NT2/D1 (cell line): Measurements from ENCODE around the gene PARP3.

ENCODE experiments used
- DNase-seq: peaks from one replicate; pipeline ENCODE4 v3.0.0-alpha.2; 2011; ENCODE audit warnings: low read depth, low spot score
- H3K27me3 ChIP-seq: 2 replicates; pipeline ENCODE4 v1.6.0; 2011; ENCODE audit warnings: mild to moderate bottlenecking; ENCODE audit not compliant: insufficient read length, insufficient read depth
- H3K36me3 ChIP-seq: 2 replicates; pipeline ENCODE4 v1.6.1; 2011; ENCODE audit warnings: mild to moderate bottlenecking, low read length, mixed read lengths; ENCODE audit not compliant: insufficient read depth, insufficient read length
- H3K4me1 ChIP-seq: 2 replicates; pipeline ENCODE4 v1.5.1; 2011; ENCODE audit not compliant: insufficient read depth, insufficient read length
- H3K4me3 ChIP-seq: 2 replicates; pipeline ENCODE4 v1.5.1; 2011; ENCODE audit warnings: low read depth; ENCODE audit not compliant: insufficient read length
- H3K9ac ChIP-seq: 2 replicates; pipeline ENCODE4 v1.6.0; 2011; ENCODE audit warnings: low read depth; ENCODE audit not compliant: insufficient read length
- H3K9me3 ChIP-seq: 2 replicates; pipeline ENCODE4 v1.5.1; 2011; ENCODE audit warnings: mild to moderate bottlenecking, low read length; ENCODE audit not compliant: insufficient read depth
- SUZ12 ChIP-seq: IDR thresholded peaks from 2 replicates; pipeline ENCODE4 v1.6.1; 2011; ENCODE audit not compliant: insufficient read length, insufficient read depth; ENCODE audit errors: extremely low read depth
- YY1 ChIP-seq: IDR thresholded peaks from 2 replicates; pipeline ENCODE4 v1.6.1; 2011; ENCODE audit not compliant: insufficient read length, insufficient read depth
- ZNF274 ChIP-seq: IDR thresholded peaks from 2 replicates; pipeline ENCODE4 v1.6.1; 2011; ENCODE audit warnings: mild to moderate bottlenecking, low read depth, low read length

The PARP3 gene

GRCh38 chr3:51970606-51971300, 28.6 kb downstream of the PARP3 start:
- peak overlapping the region; percentile 6 for H3K4me3 ChIP-seq
- H3K9ac ChIP-seq: peak overlapping the region; percentile 3
- no peaks in the 10 kb centered on the region for H3K9me3 ChIP-seq
- no peak for DNase-seq
- H3K27me3 ChIP-seq: peaks cover 17% of the 10 kb centered on the region
- H3K36me3 ChIP-seq: peaks cover 27% of the 10 kb centered on the region
- no peak for TF ChIP-seq SUZ12
- no peak for TF ChIP-seq ZNF274
- no peak for TF ChIP-seq YY1
- H3K4me1 ChIP-seq: peaks cover 43% of the 10 kb centered on the region

GRCh38 chr3:51971350-51971749, 29.2 kb downstream of the PARP3 start:
- TF ChIP-seq SUZ12 (no peak), ZNF274 (no peak), YY1 (no peak)
- peak overlapping the region; percentile 39 for H3K9ac ChIP-seq
- H3K27me3 ChIP-seq: peaks cover 22% of the 10 kb centered on the region
- H3K4me3 ChIP-seq: peak overlapping the region; percentile 6
- H3K36me3 ChIP-seq: peaks cover 27% of the 10 kb centered on the region
- H3K9me3 ChIP-seq: no peaks in the 10 kb centered on the region
- H3K4me1 ChIP-seq: peaks cover 39% of the 10 kb centered on the region
- DNase-seq: no peak

DNA sequence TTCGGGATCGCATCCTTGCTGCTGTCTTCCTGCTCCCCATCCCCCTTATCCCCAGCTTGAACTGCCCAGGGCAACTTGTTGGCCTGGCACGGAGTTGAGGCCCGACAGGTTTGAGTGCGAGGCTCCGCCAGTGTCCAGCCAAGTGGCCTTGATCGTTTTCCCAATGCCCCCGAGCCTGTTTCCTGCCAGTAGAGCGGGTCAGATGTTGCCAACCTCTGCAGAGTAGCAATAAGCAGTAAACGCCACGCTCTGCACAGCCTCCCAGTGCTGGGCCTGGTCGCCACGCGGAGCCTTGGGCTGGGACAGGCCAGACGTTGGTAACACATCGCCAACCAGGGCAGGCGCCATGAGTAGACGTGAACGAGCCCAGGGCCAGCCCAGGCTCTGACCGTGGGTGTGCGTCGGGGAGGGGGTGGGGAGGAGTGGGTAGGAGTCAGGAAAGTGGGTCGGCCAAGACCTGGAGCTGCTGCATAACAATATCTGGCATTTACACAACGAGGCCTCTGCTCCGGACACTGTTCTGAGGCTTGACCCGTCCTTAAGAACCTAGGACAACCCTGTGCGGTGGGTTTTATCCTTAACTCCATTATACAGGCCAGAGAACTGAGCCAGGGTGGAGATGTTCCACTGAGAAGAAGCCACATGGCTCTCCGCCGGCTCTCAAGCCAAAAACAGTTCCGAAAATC, 32.3 kb downstream of the PARP3 start:
- TF ChIP-seq SUZ12 (no peak), ZNF274 (no peak), YY1 (no peak)
- Histone ChIP-seq H3K9ac (peak overlapping the region; percentile 85), H3K27me3 (peaks cover 26% of the 10 kb centered on the region)

GRCh38 chr3:51974963-51975851, 33.0 kb downstream of the PARP3 start, which contains the start of gene ABHD14A:
Gene ABHD14A (plus strand): TSS chr3:51975064. CDS start chr3:51975136, 72 bp downstream.
- H3K9me3 ChIP-seq: no peaks in the 10 kb centered on the region
- no peak for DNase-seq
- peak within 1 kb of the TSS; percentile 61 for H3K4me3 ChIP-seq
- TF ChIP-seq YY1 (peak; percentile 11), SUZ12 (no peak)
- peaks cover 26% of the 10 kb centered on the region for H3K27me3 ChIP-seq
- peaks cover 18% of the 10 kb centered on the region for H3K36me3 ChIP-seq
- peaks cover 20% of the 10 kb centered on the region for H3K4me1 ChIP-seq
- peak within 1 kb of the TSS; percentile 85 for H3K9ac ChIP-seq

More for the DNA sequence above, 32.3 kb downstream of the PARP3 start:
- peak overlapping the region; percentile 61 for H3K4me3 ChIP-seq
- peaks cover 25% of the 10 kb centered on the region for H3K36me3 ChIP-seq
- H3K4me1 ChIP-seq: peaks cover 25% of the 10 kb centered on the region
- no peak for DNase-seq
- H3K9me3 ChIP-seq: no peaks in the 10 kb centered on the region

- Histone ChIP-seq H3K4me1 (peaks cover 16% of the 10 kb centered on the region), H3K27me3 (peaks cover 26% of the 10 kb centered on the region), H3K9me3 (no peaks in the 10 kb centered on the region), H3K4me3 (peak overlapping the region; percentile 61), H3K9ac (peak overlapping the region; percentile 85), H3K36me3 (peaks cover 11% of the 10 kb centered on the region)
- TF ChIP-seq ZNF274 (no peak), SUZ12 (no peak), YY1 (no peak)
- DNase-seq: no peak
These were observed 33.8 kb downstream of the PARP3 start for GRCh38 chr3:51975852-51976549.

DNA sequence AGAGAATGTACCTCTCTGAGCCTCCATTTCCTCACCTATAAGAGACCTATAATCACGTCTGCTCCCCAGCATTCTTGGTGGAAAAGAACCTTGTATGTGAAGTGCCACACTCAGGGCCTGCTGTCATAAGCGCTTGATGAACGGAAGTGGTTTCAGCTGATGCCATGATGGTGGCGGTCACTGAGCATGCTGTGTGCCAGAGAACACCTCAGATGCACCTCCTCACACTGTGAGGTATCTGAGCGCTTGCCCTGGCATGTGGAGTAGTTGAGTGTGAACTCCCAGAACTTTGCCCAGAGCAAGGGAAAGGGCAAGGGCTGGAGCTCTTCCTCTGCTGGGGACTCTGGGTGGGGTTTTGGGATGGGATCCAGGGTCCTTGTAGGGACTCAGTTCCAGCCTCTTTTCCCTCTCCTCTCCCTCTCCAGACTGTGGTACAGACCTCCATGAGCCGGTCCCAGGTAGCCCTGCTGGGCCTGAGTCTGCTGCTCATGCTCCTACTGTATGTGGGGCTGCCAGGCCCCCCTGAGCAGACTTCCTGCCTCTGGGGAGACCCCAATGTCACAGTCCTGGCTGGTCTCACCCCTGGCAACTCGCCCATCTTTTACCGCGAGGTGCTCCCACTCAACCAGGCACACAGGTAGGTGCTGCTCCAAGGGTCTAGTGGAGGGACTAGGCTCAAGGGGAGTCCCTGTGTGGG, 35.4 kb downstream of the PARP3 start:
- H3K9ac ChIP-seq: peak overlapping the region; percentile 17
- H3K4me1 ChIP-seq: peaks cover 15% of the 10 kb centered on the region
- no peak for TF ChIP-seq SUZ12
- no peak for TF ChIP-seq YY1
- TF ChIP-seq ZNF274: no peak
- peaks cover 26% of the 10 kb centered on the region for H3K27me3 ChIP-seq
- DNase-seq: no peak
- H3K9me3 ChIP-seq: no peaks in the 10 kb centered on the region
- H3K4me3 ChIP-seq: no peak overlapping the region
- H3K36me3 ChIP-seq: no peaks in the 10 kb centered on the region
